H1 (cell line): ENCODE results near the gene C2orf72. TPM values are rescaled to one million over a fixed set of nuclear protein-coding genes. Genes with fewer than 3 reads are reported as not detected.

ENCODE experiments used
- CTCF ChIA-PET: fragments of 300-600 bp; sonication (Branson Sonifier 250); formaldehyde crosslinking; loops from one replicate; lab custom pipeline; 2021; ENCODE audit not compliant: partially characterized antibody; lab: Charles Lee
- POLR2A ChIA-PET: fragments of 300-600 bp; sonication (Branson Sonifier 250); formaldehyde crosslinking; loops from one replicate; lab custom pipeline; 2021; ENCODE audit warnings: inconsistent platforms; ENCODE audit not compliant: partially characterized antibody; lab: Charles Lee
- DNase-seq, 2 experiments: peaks; one replicate each; pipeline versions ENCODE4 v3.0.0 to v3.0.0-alpha.2; 2010 to 2022; ENCODE audit warnings: low spot score in 2 of 2, low read depth in 1 of 2, mixed read lengths in 1 of 2
- FAIRE-seq: peaks from 2 replicates; lab custom pipeline; 2011; peaks lifted over from hg19 to GRCh38; lab: Jason Lieb, UNC
- H2AFZ ChIP-seq: 2 replicates; pipeline ENCODE4 v1.8.1; 2012; ENCODE audit warnings: low read length, inconsistent platforms
- H2AK5ac ChIP-seq: 2 replicates; pipeline ENCODE4 v1.6.1; 2013; ENCODE audit warnings: low read depth, low read length
- H2BK120ac ChIP-seq: replicated peaks from 2 replicates; pipeline ENCODE3; 2013; ENCODE audit warnings: low read depth, low read length, inconsistent platforms
- H2BK12ac ChIP-seq: 2 replicates; pipeline ENCODE4 v1.6.1; 2013; ENCODE audit warnings: low read depth, low read length
- H2BK15ac ChIP-seq: 2 replicates; pipeline ENCODE4 v1.6.1; 2013; ENCODE audit warnings: low read length
- H2BK20ac ChIP-seq: 2 replicates; pipeline ENCODE4 v1.6.1; 2013; ENCODE audit warnings: low read length
- H2BK5ac ChIP-seq: 2 replicates; pipeline ENCODE4 v1.6.1; 2013; ENCODE audit warnings: low read depth, low read length
- H3K14ac ChIP-seq: 2 replicates; pipeline ENCODE4 v1.6.1; 2013; ENCODE audit warnings: inconsistent platforms; ENCODE audit not compliant: insufficient read length
- H3K18ac ChIP-seq: 2 replicates; pipeline ENCODE4 v1.6.1; 2013; ENCODE audit warnings: low read length; ENCODE audit errors: extremely low read depth
- H3K23ac ChIP-seq: 2 replicates; pipeline ENCODE4 v1.6.1; 2013; ENCODE audit warnings: inconsistent platforms; ENCODE audit not compliant: insufficient read length
- H3K23me2 ChIP-seq: 2 replicates; pipeline ENCODE4 v1.6.1; 2013; ENCODE audit warnings: low read depth, low read length
- H3K27ac ChIP-seq: 2 replicates; pipeline ENCODE4 v1.6.1; 2011; ENCODE audit warnings: low read depth, low read length, inconsistent platforms
- H3K27me3 ChIP-seq, 4 experiments: replicated peaks in 1 of 4; 1 replicate in 1 of 4; 2 replicates in 3 of 4; pipeline versions ENCODE4 v1.6.1 to v1.8.1; 2011 to 2013; ENCODE audit warnings: low read length in 3 of 4, mild to moderate bottlenecking in 3 of 4, inconsistent platforms in 2 of 4, mixed read lengths in 2 of 4, moderate library complexity in 1 of 4; ENCODE audit not compliant: control insufficient read depth in 3 of 4, insufficient read depth in 3 of 4; ENCODE audit errors: extremely low read depth in 1 of 4
- H3K36me3 ChIP-seq, 4 experiments: 2 replicates each; pipeline versions ENCODE4 v1.6.1 to v1.8.1; 2011 to 2013; ENCODE audit warnings: mild to moderate bottlenecking in 4 of 4, low read length in 3 of 4, moderate library complexity in 2 of 4, control low read depth in 1 of 4, inconsistent platforms in 1 of 4; ENCODE audit not compliant: insufficient read depth in 4 of 4, control insufficient read depth in 2 of 4
- H3K4ac ChIP-seq: replicated peaks from 2 replicates; pipeline ENCODE3; 2013; ENCODE audit warnings: low read length, low read depth, mixed read lengths, inconsistent platforms; ENCODE audit not compliant: insufficient read length
- H3K4me1 ChIP-seq, 4 experiments: replicated peaks in 1 of 4; 1 replicate in 1 of 4; 2 replicates in 3 of 4; pipeline versions ENCODE4 v1.6.1 to v1.8.1; 2011 to 2013; ENCODE audit warnings: low read length in 3 of 4, inconsistent platforms in 2 of 4, mixed read lengths in 1 of 4; ENCODE audit not compliant: insufficient read depth in 4 of 4, control insufficient read depth in 3 of 4
- H3K4me2 ChIP-seq, 2 experiments: 2 replicates each; pipeline versions ENCODE4 v1.6.1 to v1.8.1; 2011 to 2013; ENCODE audit warnings: low read depth in 2 of 2, low read length in 2 of 2, control low read depth in 1 of 2, inconsistent platforms in 1 of 2, mild to moderate bottlenecking in 1 of 2; ENCODE audit not compliant: insufficient read depth in 1 of 2
- H3K4me3 ChIP-seq, 4 experiments: fragments of 200-600, 300-600 bp in 1 of 4; sonication (generic), shearing (Covaris generic), sonication (Bioruptor Twin) in 1 of 4; 2 replicates each; pipeline versions ENCODE4 v1.5.1 to v1.8.1; 2011 to 2016; ENCODE audit warnings: low read length in 4 of 4, low read depth in 3 of 4, control low read depth in 2 of 4, inconsistent platforms in 2 of 4, mild to moderate bottlenecking in 2 of 4, mixed read lengths in 1 of 4, moderate library complexity in 1 of 4; ENCODE audit not compliant: insufficient read depth in 2 of 4; ENCODE audit errors: extremely low read depth in 1 of 4
- H3K56ac ChIP-seq: replicated peaks from 2 replicates; pipeline ENCODE3; 2013; ENCODE audit warnings: low read depth, mild to moderate bottlenecking, mixed read lengths, low read length, inconsistent platforms; ENCODE audit not compliant: insufficient read length
- H3K79me1 ChIP-seq: 2 replicates; pipeline ENCODE4 v1.6.1; 2013; ENCODE audit warnings: low read depth, low read length, control low read depth
- H3K79me2 ChIP-seq, 2 experiments: 2 replicates each; pipeline versions ENCODE4 v1.6.1 to v1.8.1; 2012 to 2013; ENCODE audit warnings: low read length in 2 of 2, mild to moderate bottlenecking in 2 of 2, inconsistent platforms in 1 of 2; ENCODE audit not compliant: insufficient read depth in 2 of 2, control insufficient read depth in 1 of 2
- H3K9ac ChIP-seq, 4 experiments: replicated peaks in 1 of 4; 1 replicate in 1 of 4; 2 replicates in 3 of 4; pipeline versions ENCODE4 v1.6.1 to v1.8.1; 2011 to 2013; ENCODE audit warnings: low read depth in 3 of 4, low read length in 3 of 4, control low read depth in 2 of 4, mild to moderate bottlenecking in 2 of 4, moderate library complexity in 2 of 4, inconsistent platforms in 1 of 4; ENCODE audit errors: extremely low read depth in 1 of 4
- H3K9me3 ChIP-seq, 2 experiments: 2 replicates each; pipeline versions ENCODE4 v1.6.1 to v1.8.1; 2012 to 2013; ENCODE audit warnings: mild to moderate bottlenecking in 2 of 2, moderate library complexity in 2 of 2, control low read depth in 1 of 2, inconsistent platforms in 1 of 2, low read depth in 1 of 2, low read length in 1 of 2, mixed read lengths in 1 of 2; ENCODE audit not compliant: insufficient read depth in 2 of 2
- H4K20me1 ChIP-seq, 2 experiments: replicated peaks in 1 of 2; 2 replicates each; pipeline versions ENCODE3 to v1.8.1; 2011 to 2013; ENCODE audit warnings: inconsistent platforms in 2 of 2, low read length in 2 of 2, mild to moderate bottlenecking in 1 of 2; ENCODE audit not compliant: insufficient read depth in 2 of 2, control insufficient read depth in 1 of 2
- H4K5ac ChIP-seq: 2 replicates; pipeline ENCODE4 v1.6.1; 2013; ENCODE audit warnings: low read length, low read depth, mixed read lengths, inconsistent platforms; ENCODE audit not compliant: insufficient read length
- H4K8ac ChIP-seq: 2 replicates; pipeline ENCODE4 v1.8.0; 2013; ENCODE audit warnings: mild to moderate bottlenecking, moderate library complexity, low read length, inconsistent platforms; ENCODE audit not compliant: insufficient read depth; ENCODE audit errors: extremely low read depth
- H4K91ac ChIP-seq: replicated peaks from 2 replicates; pipeline ENCODE3; 2013; ENCODE audit warnings: low read length, mixed read lengths, inconsistent platforms; ENCODE audit not compliant: insufficient read length
- CBX5 ChIP-seq: fragments of 300-800, 300-1000 bp; sonication (generic); IDR thresholded peaks from 2 replicates; pipeline ENCODE4 v1.7.1; 2016; ENCODE audit warnings: antibody characterized with exemption, low read length, low read depth
- CTBP2 ChIP-seq: IDR thresholded peaks from 2 replicates; pipeline ENCODE4 v1.7.0; 2011; ENCODE audit warnings: borderline replicate concordance, mild to moderate bottlenecking, moderate library complexity, mixed read lengths, low read length; ENCODE audit not compliant: insufficient read depth, insufficient read length
- KDM4A ChIP-seq: IDR thresholded peaks from one replicate; pipeline ENCODE4 v1.7.1; 2012; ENCODE audit warnings: low read depth, mild to moderate bottlenecking, moderate library complexity, low read length, inconsistent platforms; ENCODE audit not compliant: severe bottlenecking
- PHF8 ChIP-seq: fragments of 200-600 bp; sonication (generic); conservative IDR thresholded peaks from 2 replicates; pipeline ENCODE4 v1.7.1; 2012; ENCODE audit warnings: low read depth, mild to moderate bottlenecking, inconsistent platforms, low read length, moderate library complexity
- RAD21 ChIP-seq, 2 experiments: IDR thresholded peaks in 1 of 2; conservative IDR thresholded peaks in 1 of 2; 2 replicates each; pipeline ENCODE4 v1.6.1; 2011; ENCODE audit warnings: low read depth in 2 of 2, low read length in 2 of 2, improper control_type of control experiment in 1 of 2, inconsistent platforms in 1 of 2, mild to moderate bottlenecking in 1 of 2, moderate library complexity in 1 of 2
- SRF ChIP-seq: IDR thresholded peaks from 2 replicates; pipeline ENCODE4 v1.6.1; 2011; ENCODE audit warnings: mild to moderate bottlenecking, low read depth, low read length, moderate library complexity
- SUZ12 ChIP-seq: fragments of 200-600 bp; sonication (generic); IDR thresholded peaks from 2 replicates; pipeline ENCODE4 v1.6.1; 2012; ENCODE audit warnings: mild to moderate bottlenecking, inconsistent platforms, low read length, moderate library complexity, mixed read lengths
- TBP ChIP-seq: IDR thresholded peaks from 2 replicates; pipeline ENCODE4 v1.6.1; 2011; ENCODE audit warnings: low read depth, low read length, improper control_type of control experiment
- YY1 ChIP-seq: IDR thresholded peaks from 2 replicates; pipeline ENCODE4 v1.6.1; 2011; ENCODE audit warnings: low read depth, mild to moderate bottlenecking, low read length
- WGBS, 2 experiments: shearing (Covaris generic) in 1 of 2; methylation state at CpG; one replicate each; pipeline versions ENCODE4 v1.1.6 to v1.1.7; 2013 to 2015; ENCODE audit warnings: low lambda C conversion rate in 2 of 2, mixed read lengths in 2 of 2, inconsistent platforms in 1 of 2, low coverage in 1 of 2, missing lambda C conversion rate in 1 of 2; ENCODE audit not compliant: insufficient replicate concordance in 2 of 2, insufficient coverage in 1 of 2, insufficient read length in 1 of 2; ENCODE audit errors: extremely low coverage in 1 of 2, missing lambda C conversion rate in 1 of 2; 5-methylcytosine and 5-hydroxymethylcytosine counted together
- polyA plus RNA-seq, 7 experiments: library from polyadenylated mRNA; depleted of rRNA in 3 of 7; stranded (reverse) in 5 of 7; unstranded in 2 of 7; fragments of >200 nt in 5 of 7; fragments of 200-250 nt in 2 of 7; gene quantifications; 1 replicate in 5 of 7; 2 replicates in 1 of 7; 4 replicates in 1 of 7; pipeline versions ENCODE4 v1.2.1 to v1.2.3, GENCODE V29; 2011 to 2013; ENCODE audit warnings: missing spikeins in 2 of 7, mixed read lengths in 2 of 7
- total RNA-seq: library from RNA; stranded (reverse); fragmentation: NEBNext Ultra II Directional; extraction: Animal tissue kit (Norgen Biotek cat#: 25700); gene quantifications from 2 replicates; pipeline ENCODE4 v1.2.1, GENCODE V29; 2021
- TF ChIP-seq, protein P1 (sequence below): IDR thresholded peaks from 2 replicates; pipeline ENCODE4 v1.6.1; 2012; ENCODE audit warnings: inconsistent platforms

The C2orf72 gene
- total and polyA plus RNA-seq, 2 of the 8 experiments (the other 6 are each of a cell fraction or from before 2014, with no cell fraction given): 1.1 to 1.7 TPM

DNA sequence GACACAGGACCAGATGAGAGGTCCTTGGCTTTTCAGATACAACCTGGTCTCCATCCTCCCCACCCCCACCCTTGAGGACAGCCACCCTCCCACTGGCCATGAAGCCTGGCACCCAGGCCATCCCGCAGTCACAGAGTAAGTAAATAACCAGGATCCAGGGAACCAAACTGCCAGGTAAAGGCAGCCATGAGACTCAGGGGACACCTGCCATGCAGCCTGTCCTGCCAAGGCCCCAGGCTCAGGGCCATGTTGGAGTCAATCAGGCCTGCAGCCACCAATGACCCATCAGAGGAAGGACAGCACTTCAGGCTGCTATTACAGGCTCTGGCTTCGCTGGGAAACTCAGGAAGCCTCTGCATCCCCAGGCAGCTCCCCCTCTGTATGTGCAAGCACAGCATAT is 25.8 kb upstream of the C2orf72 start:
- H3K9ac ChIP-seq: no peak overlapping the region
- no peaks in the 10 kb centered on the region; a peak in 2 of 7 replicates for H3K27me3 ChIP-seq
- no peaks in the 10 kb centered on the region for H3K23me2 ChIP-seq
- H3K36me3 ChIP-seq: no peaks in the 10 kb centered on the region
- CTCF ChIA-PET: interaction anchor here (0.6 to 1.5 kb wide), 4 partner anchors 45 to 189 kb away, joined by 3 to 5 read pairs (median 3); partner anchors contain the start of gene PSMD1
- H4K5ac ChIP-seq: no peak overlapping the region
- no peak overlapping the region for H3K27ac ChIP-seq
- no peaks in the 10 kb centered on the region for H3K79me1 ChIP-seq
- no peak overlapping the region for H2BK5ac ChIP-seq
- no peak for TF ChIP-seq TBP
- TF ChIP-seq YY1: no peak
- no peak for TF ChIP-seq PHF8
- no peak for TF ChIP-seq CTBP2
- no peak for TF ChIP-seq KDM4A
- no peak for TF ChIP-seq RAD21 (IDR thresholded peaks at IDR 0.05 in 1 of 2, conservative IDR thresholded peaks at IDR 0.05 in 1 of 2; ENCODE audit: low read depth in 2 of 2, low read length in 2 of 2)
- no peak for TF ChIP-seq CBX5
- TF ChIP-seq SRF: no peak
- TF ChIP-seq, protein P1, sequence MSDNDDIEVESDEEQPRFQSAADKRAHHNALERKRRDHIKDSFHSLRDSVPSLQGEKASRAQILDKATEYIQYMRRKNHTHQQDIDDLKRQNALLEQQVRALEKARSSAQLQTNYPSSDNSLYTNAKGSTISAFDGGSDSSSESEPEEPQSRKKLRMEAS: no peak
- TF ChIP-seq SUZ12: no peak
- H2AFZ ChIP-seq: no peak overlapping the region
- no peak overlapping the region for H3K14ac ChIP-seq
- H3K79me2 ChIP-seq: no peaks in the 10 kb centered on the region
- H3K23ac ChIP-seq: no peak overlapping the region
- H2AK5ac ChIP-seq: no peak overlapping the region
- no peak overlapping the region for H3K18ac ChIP-seq
- peaks cover 0 to 8% (median 5%) of the 10 kb centered on the region in 4 experiments; a peak in 5 of 7 replicates for H3K4me1 ChIP-seq
- WGBS, 2 experiments: 43% methylated on average over 2 of the region's 2 CpGs; no CpG with 5 or more reads in 1 of the 2 experiments
- POLR2A ChIA-PET: no interaction called here
- H3K4ac ChIP-seq: no peak overlapping the region
- H2BK12ac ChIP-seq: no peak overlapping the region
- no peaks in the 10 kb centered on the region for H4K20me1 ChIP-seq
- H3K56ac ChIP-seq: no peak overlapping the region
- no peak overlapping the region for H4K91ac ChIP-seq
- DNase-seq (no peak), FAIRE-seq (no peak)
- H2BK120ac ChIP-seq: no peak overlapping the region
- H3K9me3 ChIP-seq: no peaks in the 10 kb centered on the region
- no peak overlapping the region for H2BK20ac ChIP-seq
- no peak overlapping the region for H3K4me3 ChIP-seq
- H3K4me2 ChIP-seq: no peak overlapping the region
- H4K8ac ChIP-seq: no peak overlapping the region
- H2BK15ac ChIP-seq: no peak overlapping the region
